K562 (cell line): ENCODE data around the gene RAB31. TPM values are rescaled to one million over a fixed set of nuclear protein-coding genes. Genes with fewer than 3 reads are reported as not detected.

ENCODE experiments used
- ATAC-seq: fragments of 200-7000 bp; cut with Tn5 transposase; 3 replicates; pipeline ENCODE4 v1.9.1; 2020; ENCODE audit warnings: moderate library complexity
- BruUV-seq: library from RNA; stranded (reverse); fragments of 400-500 nt; replicated peaks from 2 replicates; lab custom pipeline; 2021; lab: Mats Ljungman, UMichigan
- CTCF ChIA-PET: fragments of 300-600 bp; formaldehyde crosslinking; extraction: SDS; loops from one replicate; lab custom pipeline; 2021; ENCODE audit warnings: low intra/inter-chr PET ratio; lab: Yijun Ruan, JAX
- POLR2A ChIA-PET: fragments of 300-600, 350-650 bp; sonication (Branson Sonifier 250); formaldehyde crosslinking; extraction: SDS; loops from one replicate; lab custom pipeline; 2021; ENCODE audit warnings: antibody characterized with exemption, inconsistent platforms; lab: Yijun Ruan, JAX
- DNase-seq, 4 experiments: peaks; one replicate each; pipeline versions ENCODE4 v3.0.0 to v3.0.0-alpha.2; 2011 to 2018; ENCODE audit warnings: low spot score in 3 of 4, mixed read lengths in 3 of 4; ENCODE audit errors: extremely low read depth in 1 of 4
- FAIRE-seq: peaks from 2 replicates; lab custom pipeline; 2011; peaks lifted over from hg19 to GRCh38; lab: Jason Lieb, UNC
- H2AFZ ChIP-seq: 2 replicates; pipeline ENCODE4 v1.6.0; 2011; ENCODE audit warnings: low read depth, low read length, control low read depth, inconsistent platforms
- H3K27ac ChIP-seq: fragments of 200-600 bp; 3 replicates; pipeline ENCODE4 v1.8.0; 2011; ENCODE audit warnings: low read depth, mild to moderate bottlenecking, control low read depth, inconsistent platforms, low read length, moderate library complexity, mixed read lengths; ENCODE audit errors: extremely low read depth
- H3K27me3 ChIP-seq, 2 experiments: fragments of 300-600 bp in 1 of 2; 2 replicates in 1 of 2; 3 replicates in 1 of 2; pipeline versions ENCODE4 v1.6.0 to v1.8.0; 2011; ENCODE audit warnings: inconsistent platforms in 2 of 2, low read length in 2 of 2, mild to moderate bottlenecking in 1 of 2, mixed read lengths in 1 of 2, moderate library complexity in 1 of 2; ENCODE audit not compliant: control insufficient read depth in 2 of 2, insufficient read depth in 2 of 2
- H3K36me3 ChIP-seq: fragments of 300-600 bp; 3 replicates; pipeline ENCODE4 v1.8.0; 2011; ENCODE audit warnings: mild to moderate bottlenecking, low read length, inconsistent platforms; ENCODE audit not compliant: control insufficient read depth, insufficient read depth
- H3K4me1 ChIP-seq, 2 experiments: fragments of 200-600 bp in 1 of 2; replicated peaks in 1 of 2; 2 replicates in 1 of 2; 3 replicates in 1 of 2; pipeline versions ENCODE4 v1.5.1 to v1.8.0; 2011; ENCODE audit warnings: inconsistent platforms in 2 of 2, low read length in 2 of 2, mild to moderate bottlenecking in 1 of 2, mixed read lengths in 1 of 2, moderate library complexity in 1 of 2; ENCODE audit not compliant: control insufficient read depth in 2 of 2, insufficient read depth in 2 of 2
- H3K4me2 ChIP-seq: 2 replicates; pipeline ENCODE4 v1.6.1; 2011; ENCODE audit warnings: low read length, control low read depth, inconsistent platforms, mixed read lengths; ENCODE audit not compliant: insufficient read depth
- H3K4me3 ChIP-seq: fragments of 200-600 bp; sonication (generic), shearing (Covaris generic); 2 replicates; pipeline ENCODE4 v1.5.1; 2016; ENCODE audit warnings: control low read depth, inconsistent platforms
- H3K79me2 ChIP-seq: fragments of 200-600 bp; 3 replicates; pipeline ENCODE4 v1.8.0; 2011; ENCODE audit warnings: low read length, inconsistent platforms; ENCODE audit not compliant: control insufficient read depth, insufficient read depth
- H3K9ac ChIP-seq, 2 experiments: 2 replicates each; pipeline versions ENCODE4 v1.6.0 to v1.6.1; 2011; ENCODE audit warnings: low read depth in 2 of 2, low read length in 2 of 2, control low read depth in 1 of 2, inconsistent platforms in 1 of 2, mild to moderate bottlenecking in 1 of 2, mixed read lengths in 1 of 2; ENCODE audit not compliant: insufficient read depth in 1 of 2
- H3K9me1 ChIP-seq: one replicate; pipeline ENCODE4 v1.6.0; 2011; ENCODE audit warnings: inconsistent platforms, mild to moderate bottlenecking, low read length, moderate library complexity; ENCODE audit not compliant: control insufficient read depth, insufficient read depth
- H3K9me3 ChIP-seq: replicated peaks from 2 replicates; pipeline ENCODE4 v1.5.1; 2011; ENCODE audit warnings: low read depth, low read length, inconsistent platforms; ENCODE audit not compliant: control insufficient read depth, insufficient read depth
- H4K20me1 ChIP-seq: replicated peaks from 2 replicates; pipeline ENCODE4 v1.6.1; 2011; ENCODE audit warnings: low read length, inconsistent platforms, mixed read lengths; ENCODE audit not compliant: control insufficient read depth, insufficient read depth
- BDP1 ChIP-seq: IDR thresholded peaks from 3 replicates; pipeline ENCODE4 v1.6.1; 2011; ENCODE audit not compliant: insufficient read length, insufficient read depth
- CREB1 ChIP-seq, 2 experiments: sonication (generic) in 1 of 2; formaldehyde crosslinking in 1 of 2; IDR thresholded peaks; 2 replicates each; pipeline versions ENCODE4 v1.6.1 to v1.8.0; 2012 to 2022; ENCODE audit warnings: inconsistent platforms in 1 of 2, mild to moderate bottlenecking in 1 of 2, missing genetic modification reagents in 1 of 2, moderate library complexity in 1 of 2
- ELK1 ChIP-seq: sonication (generic); formaldehyde crosslinking; IDR thresholded peaks from 2 replicates; pipeline ENCODE4 v1.8.1; 2022; ENCODE audit warnings: missing genetic modification reagents
- ERF ChIP-seq: fragments of 450-650 bp; formaldehyde crosslinking; IDR thresholded peaks from 2 replicates; pipeline ENCODE4 v1.4.0; 2020; ENCODE audit warnings: mild to moderate bottlenecking, mixed read lengths
- ESRRA ChIP-seq: fragments of 450-650 bp; IDR thresholded peaks from 2 replicates; pipeline ENCODE4 v1.6.1; 2014; ENCODE audit warnings: low read depth, mild to moderate bottlenecking, moderate library complexity, borderline replicate concordance
- FOS ChIP-seq: IDR thresholded peaks from 3 replicates; pipeline ENCODE4 v1.6.1; 2011; ENCODE audit not compliant: insufficient read length; ENCODE audit errors: extremely low read depth
- GTF2E2 ChIP-seq: fragments of 200-800 bp; sonication (Bioruptor generic); IDR thresholded peaks from 2 replicates; pipeline ENCODE4 v1.6.1; 2016; ENCODE audit warnings: missing genetic modification characterization, missing compliant biosample characterization
- HMBOX1 ChIP-seq: sonication (generic); IDR thresholded peaks from 2 replicates; pipeline ENCODE4 v1.6.1; 2016
- IRF9 ChIP-seq: fragments of 450-650 bp; IDR thresholded peaks from 2 replicates; pipeline ENCODE4 v1.6.1; 2016; ENCODE audit warnings: missing biosample characterization, missing genetic modification characterization
- MAX ChIP-seq: sonication (generic); formaldehyde crosslinking; IDR thresholded peaks from 2 replicates; pipeline ENCODE4 v1.9.0; 2022; ENCODE audit warnings: mild to moderate bottlenecking, missing genetic modification reagents
- MCM3 ChIP-seq: fragments of 450-650 bp; IDR thresholded peaks from 2 replicates; pipeline ENCODE4 v1.6.1; 2016
- NCOA1 ChIP-seq: fragments of 450-650 bp; IDR thresholded peaks from 2 replicates; pipeline ENCODE4 v1.6.1; 2016; ENCODE audit warnings: low read depth
- PHF8 ChIP-seq: fragments of 200-600 bp; sonication (generic); IDR thresholded peaks from 2 replicates; pipeline ENCODE4 v1.6.1; 2012; ENCODE audit warnings: mixed run types, mild to moderate bottlenecking, inconsistent platforms, low read length, moderate library complexity, borderline replicate concordance
- PML ChIP-seq: IDR thresholded peaks from 2 replicates; pipeline ENCODE4 v1.6.1; 2012; ENCODE audit warnings: low read length, inconsistent platforms
- RBM39 ChIP-seq: fragments of 200-400 bp; formaldehyde crosslinking; optimal IDR thresholded peaks from 2 replicates; pipeline ENCODE3; 2018; ENCODE audit warnings: low read depth, low read length
- SIN3B ChIP-seq: fragments of 450-650 bp; IDR thresholded peaks from 2 replicates; pipeline ENCODE4 v1.6.1; 2017; ENCODE audit warnings: low read depth, mild to moderate bottlenecking, moderate library complexity
- SUPT5H ChIP-seq: fragments of 450-650 bp; IDR thresholded peaks from 2 replicates; pipeline ENCODE4 v1.6.1; 2016
- TBP ChIP-seq: optimal IDR thresholded peaks from 2 replicates; pipeline ENCODE3; 2011; ENCODE audit warnings: low read depth, low read length, improper control_type of control experiment
- ZBTB43 ChIP-seq: sonication (generic); formaldehyde crosslinking; IDR thresholded peaks from 2 replicates; pipeline ENCODE4 v1.8.0; 2023; ENCODE audit warnings: mild to moderate bottlenecking, missing genetic modification reagents
- ZNF444 ChIP-seq: fragments of 250-450 bp; sonication (Bioruptor Pico); IDR thresholded peaks from 2 replicates; pipeline ENCODE4 v1.4.0; 2020; ENCODE audit warnings: mild to moderate bottlenecking, moderate library complexity
- WGBS: fragments of 100-300 bp; shearing (Covaris generic); methylation state at CpG from one replicate; pipeline ENCODE4 v1.1.6; 2016; ENCODE audit warnings: low coverage, mixed read lengths; ENCODE audit not compliant: insufficient coverage; ENCODE audit errors: missing lambda C conversion rate; 5-methylcytosine and 5-hydroxymethylcytosine counted together
- in situ Hi-C: fragments of 300-500 bp; cut with MboI; formaldehyde crosslinking; loops from 4 replicates; pipeline ENCODE4 v1.15.0; 2018; ENCODE audit warnings: inconsistent platforms, mixed read lengths
- intact Hi-C: fragments of 100-400 bp; cut with micrococcal nuclease; formaldehyde crosslinking; loops from 2 replicates; pipeline ENCODE4 v1.14.2; 2022
- polyA plus RNA-seq, 8 experiments: library from polyadenylated mRNA; depleted of rRNA in 4 of 8; stranded (reverse) in 5 of 8; unstranded in 3 of 8; fragments of >200 nt; fragmentation: Nextera tagmentation in 2 of 8; fragmentation: Illumina TruSeq in 1 of 8; extraction: Ambion mirVana in 2 of 8; extraction: Trizol in 1 of 8; gene quantifications; 2 replicates each; pipeline versions ENCODE4 v1.2.1 to v1.2.3, GENCODE V29; 2011 to 2014; ENCODE audit warnings: inconsistent platforms in 1 of 8, missing spikeins in 1 of 8
- total RNA-seq, 7 experiments: library from RNA; depleted of rRNA in 6 of 7; stranded (reverse); fragments of >200 nt in 6 of 7; fragmentation: Illumina TruSeq in 2 of 7; extraction: Trizol in 2 of 7; gene quantifications; 2 replicates each; pipeline versions ENCODE4 v1.2.1 to v1.2.3, GENCODE V29; 2011 to 2021; ENCODE audit warnings: low replicate concordance in 1 of 7

The RAB31 gene
- total and polyA plus RNA-seq, 9 of the 15 experiments (the other 6 are each of a cell fraction or from before 2014, with no cell fraction given) = 20.7 to 70.4 (median 41.3) TPM

- ATAC-seq (no peak), DNase-seq (no peak), FAIRE-seq (no peak)
- no peak for TF ChIP-seq PHF8
- no peak for TF ChIP-seq FOS
- no peak for TF ChIP-seq ELK1
- no peak for TF ChIP-seq GTF2E2 (tag)
- TF ChIP-seq PML = no peak
- no peak for TF ChIP-seq MAX (CRISPR knock-in tag)
- no peak for TF ChIP-seq ZNF444 (CRISPR knock-in tag)
- no peak for TF ChIP-seq ESRRA
- TF ChIP-seq RBM39 = no peak
- TF ChIP-seq MCM3 = no peak
- TF ChIP-seq BDP1 = no peak
- no peak for TF ChIP-seq NCOA1
- TF ChIP-seq SIN3B = no peak
- no peak for TF ChIP-seq ERF
- no peak for TF ChIP-seq HMBOX1
- TF ChIP-seq IRF9 = no peak
- no peak for TF ChIP-seq SUPT5H
- TF ChIP-seq TBP = no peak
- TF ChIP-seq CREB1 (IDR thresholded peaks at IDR 0.05) = no peak
- TF ChIP-seq CREB1 (CRISPR knock-in tag; IDR thresholded peaks at IDR 0.05) = no peak
- no peak for TF ChIP-seq ZBTB43
- 85% methylated on average over 8 of the region's 8 CpGs for WGBS
- Histone ChIP-seq H3K9ac (no peak overlapping the region; a peak in 1 of 4 replicates), H3K79me2 (peaks cover 4% of the 10 kb centered on the region; the same call in 2 of the 3 replicates), H3K36me3 (no peaks in the 10 kb centered on the region; the same call in 1 of the 3 replicates), H3K9me3 (no peaks in the 10 kb centered on the region), H3K4me1 (peaks cover 0 to 4% of the 10 kb centered on the region in 2 experiments; a peak in 3 of 5 replicates), H3K27me3 (no peaks in the 10 kb centered on the region), H3K4me2 (no peak overlapping the region), H3K27ac (no peak overlapping the region), H3K9me1 (no peaks in the 10 kb centered on the region), H4K20me1 (no peaks in the 10 kb centered on the region), H3K4me3 (no peak overlapping the region), H2AFZ (no peak overlapping the region)
- in situ Hi-C loops = no loop called here
- intact Hi-C loops = no loop called here
- no TSS peak for BruUV-seq
- CTCF ChIA-PET = no interaction called here
- POLR2A ChIA-PET = interaction anchor here (0.8 to 1.8 kb wide), 4 partner anchors 9 to 18 kb away, joined by 3 to 5 read pairs (median 4); no protein-coding TSS in a partner anchor
These were observed 43.4 kb downstream of the RAB31 start for GRCh38 chr18:9751371-9752031.
